Activated CD8-positive, alpha-beta T cell treated with anti-CD3 and anti-CD28 coated beads for 36 hours (primary cell): ENCODE data around the gene STXBP4. TPM values are rescaled to one million over a fixed set of nuclear protein-coding genes. Genes with fewer than 3 reads are reported as not detected.

ENCODE experiments used
- ATAC-seq: fragments of 200-7000 bp; cut with Tn5 transposase; one replicate; pipeline ENCODE4 v1.10.0; 2021; ENCODE audit warnings: mild to moderate bottlenecking, moderate library complexity
- CTCF ChIA-PET: fragments of 350-600 bp; sonication (Branson Sonifier 250); formaldehyde crosslinking; loops from one replicate; lab custom pipeline; 2021; ENCODE audit warnings: antibody characterized with exemption; lab: Charles Lee
- POLR2A ChIA-PET: fragments of 350-600 bp; sonication (Branson Sonifier 250); formaldehyde crosslinking; loops from one replicate; lab custom pipeline; 2021; ENCODE audit warnings: antibody characterized with exemption; lab: Charles Lee
- DNase-seq: peaks from one replicate; pipeline ENCODE4 v3.0.0-alpha.2; 2020
- H3K27ac Mint-ChIP-seq: one replicate; pipeline ENCODE4 v1.8.0; 2021; ENCODE audit warnings: mild to moderate bottlenecking, mixed read lengths
- H3K27me3 Mint-ChIP-seq: one replicate; pipeline ENCODE4 v1.8.0; 2021; ENCODE audit warnings: mixed read lengths
- H3K36me3 Mint-ChIP-seq: one replicate; pipeline ENCODE4 v1.8.0; 2021; ENCODE audit warnings: low read depth, mixed read lengths
- H3K4me1 Mint-ChIP-seq: one replicate; pipeline ENCODE4 v1.8.0; 2021; ENCODE audit warnings: low read depth, mixed read lengths
- H3K4me3 Mint-ChIP-seq: one replicate; pipeline ENCODE4 v1.8.0; 2021; ENCODE audit warnings: mild to moderate bottlenecking, moderate library complexity, mixed read lengths
- H3K9me3 Mint-ChIP-seq: one replicate; pipeline ENCODE4 v1.8.0; 2021; ENCODE audit warnings: mixed read lengths
- intact Hi-C: fragments of 100-400 bp; cut with micrococcal nuclease; formaldehyde crosslinking; loops from one replicate; pipeline ENCODE4 v1.10.0; 2022
- total RNA-seq, 2 experiments: library from RNA; stranded (reverse); gene quantifications; one replicate each; pipeline ENCODE4 v1.2.3, GENCODE V29; 2021
- TF ChIP-seq, protein P1 (sequence below): fragments of 200-600 bp; IDR thresholded peaks from one replicate; pipeline ENCODE4 v1.8.0; 2022; ENCODE audit warnings: antibody characterized with exemption, mild to moderate bottlenecking

The STXBP4 gene
- total RNA-seq, 2 experiments from 2014 or later, result 4.8 to 6.4 TPM

DNA sequence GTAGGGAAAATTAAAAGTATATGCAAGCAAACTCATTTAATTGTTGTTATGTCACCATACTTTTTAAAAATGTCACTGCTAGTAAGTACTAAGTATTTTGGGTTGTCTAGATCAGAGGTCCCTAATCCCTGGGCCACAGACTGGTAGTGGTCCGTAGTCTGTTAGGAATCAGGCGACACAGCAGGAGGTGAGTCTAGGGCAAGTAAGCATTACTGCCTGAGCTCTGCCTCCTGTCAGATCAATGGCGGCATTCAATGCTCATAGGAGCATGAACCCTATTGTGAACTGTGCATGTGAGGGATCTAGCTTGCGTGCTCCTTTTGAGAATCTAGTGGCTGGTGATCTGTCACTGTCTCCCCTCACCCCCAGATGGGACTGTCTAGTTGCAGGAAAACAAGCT, 21.6 kb downstream of the STXBP4 start:
- H3K27ac Mint-ChIP-seq, result no peak overlapping the region
- POLR2A ChIA-PET, result no interaction called here
- no peak for DNase-seq
- H3K4me1 Mint-ChIP-seq, result no peaks in the 10 kb centered on the region
- no peak overlapping the region for H3K4me3 Mint-ChIP-seq
- no peaks in the 10 kb centered on the region for H3K9me3 Mint-ChIP-seq
- H3K27me3 Mint-ChIP-seq, result no peaks in the 10 kb centered on the region
- intact Hi-C loops, result loop anchor here (5.0 to 10.0 kb wide), 2 partner anchors 357 to 525 kb away; partner anchors contain the start of gene SMIM36
- TF ChIP-seq, protein P1, sequence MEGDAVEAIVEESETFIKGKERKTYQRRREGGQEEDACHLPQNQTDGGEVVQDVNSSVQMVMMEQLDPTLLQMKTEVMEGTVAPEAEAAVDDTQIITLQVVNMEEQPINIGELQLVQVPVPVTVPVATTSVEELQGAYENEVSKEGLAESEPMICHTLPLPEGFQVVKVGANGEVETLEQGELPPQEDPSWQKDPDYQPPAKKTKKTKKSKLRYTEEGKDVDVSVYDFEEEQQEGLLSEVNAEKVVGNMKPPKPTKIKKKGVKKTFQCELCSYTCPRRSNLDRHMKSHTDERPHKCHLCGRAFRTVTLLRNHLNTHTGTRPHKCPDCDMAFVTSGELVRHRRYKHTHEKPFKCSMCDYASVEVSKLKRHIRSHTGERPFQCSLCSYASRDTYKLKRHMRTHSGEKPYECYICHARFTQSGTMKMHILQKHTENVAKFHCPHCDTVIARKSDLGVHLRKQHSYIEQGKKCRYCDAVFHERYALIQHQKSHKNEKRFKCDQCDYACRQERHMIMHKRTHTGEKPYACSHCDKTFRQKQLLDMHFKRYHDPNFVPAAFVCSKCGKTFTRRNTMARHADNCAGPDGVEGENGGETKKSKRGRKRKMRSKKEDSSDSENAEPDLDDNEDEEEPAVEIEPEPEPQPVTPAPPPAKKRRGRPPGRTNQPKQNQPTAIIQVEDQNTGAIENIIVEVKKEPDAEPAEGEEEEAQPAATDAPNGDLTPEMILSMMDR, result no peak
- no peak for ATAC-seq
- no peaks in the 10 kb centered on the region for H3K36me3 Mint-ChIP-seq
- CTCF ChIA-PET, result interaction anchor here (1.0 kb wide), 1 partner anchor 359 kb away, joined by 3 read pairs; no protein-coding TSS in a partner anchor

DNA sequence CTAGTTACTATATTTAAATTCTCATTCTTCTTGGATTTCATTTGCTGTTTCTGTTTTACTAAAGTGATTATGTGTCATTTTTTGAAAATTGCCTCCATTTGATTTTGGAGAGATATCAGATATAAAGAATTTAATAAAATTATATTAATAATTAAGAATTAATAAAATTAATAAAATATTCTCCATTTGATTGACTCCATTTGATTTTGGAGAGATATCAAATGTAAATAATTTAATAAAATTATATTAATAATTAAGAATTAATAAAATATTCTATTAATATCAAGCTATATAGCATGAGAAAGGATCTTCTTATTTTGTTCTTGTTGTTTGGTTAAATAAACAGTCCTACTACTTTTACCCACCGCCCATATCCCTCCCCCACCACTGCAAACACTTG, 23.0 kb downstream of the STXBP4 start:
- DNase-seq (no peak), ATAC-seq (no peak)
- intact Hi-C loops, result loop anchor here (5.0 to 10.0 kb wide), 2 partner anchors 356 to 523 kb away; partner anchors contain the start of gene SMIM36
- Mint-ChIP-seq H3K4me3 (no peak overlapping the region), H3K4me1 (no peaks in the 10 kb centered on the region), H3K27ac (no peak overlapping the region), H3K36me3 (no peaks in the 10 kb centered on the region), H3K27me3 (no peaks in the 10 kb centered on the region), H3K9me3 (no peaks in the 10 kb centered on the region)
- TF ChIP-seq, protein P1, result no peak
- ChIA-PET POLR2A (no interaction called here), CTCF (interaction anchor here (2.1 to 4.2 kb wide), 4 partner anchors 303 to 365 kb away, joined by 20 to 48 read pairs (median 34); no protein-coding TSS in a partner anchor)

DNA sequence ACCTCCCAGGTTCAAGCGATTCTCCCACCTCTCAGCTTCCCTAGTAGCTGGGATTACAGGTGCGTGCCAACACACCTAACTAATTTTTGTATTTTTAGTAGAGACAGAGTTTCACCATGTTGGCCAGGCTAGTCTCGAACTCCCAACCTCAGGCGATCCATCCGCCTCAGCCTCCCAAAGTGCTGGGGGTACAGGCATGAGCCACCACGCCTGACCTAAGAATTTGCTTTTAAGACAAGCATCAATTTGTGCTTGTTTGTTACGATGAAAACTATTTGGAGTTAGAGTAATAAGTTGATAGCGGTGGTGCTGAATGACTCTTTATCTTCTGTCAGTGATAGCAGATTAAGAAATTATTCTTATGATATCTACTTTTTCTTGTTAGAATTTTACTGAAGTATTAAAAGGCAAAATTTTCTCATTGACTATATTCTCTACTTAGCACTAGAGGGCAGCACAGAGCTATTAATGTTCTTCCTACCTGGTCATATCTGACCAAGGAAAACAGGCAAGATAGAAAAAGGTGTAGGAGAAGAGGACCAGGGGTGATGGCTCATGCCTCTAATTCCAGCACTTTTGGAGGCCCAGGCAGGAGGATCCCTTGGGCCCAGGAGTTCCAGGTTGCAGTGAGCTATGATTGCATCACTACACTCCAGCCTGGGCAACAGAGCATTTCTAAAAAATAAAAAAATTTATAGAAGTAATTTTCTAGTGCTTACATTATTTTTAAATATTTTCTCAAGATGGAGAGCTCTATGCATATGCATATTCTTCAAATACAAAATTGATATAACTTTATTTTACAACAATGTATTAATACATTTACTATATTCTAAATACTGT, 24.5 kb downstream of the STXBP4 start:
- Mint-ChIP-seq H3K9me3 (no peaks in the 10 kb centered on the region), H3K27me3 (no peaks in the 10 kb centered on the region), H3K27ac (no peak overlapping the region), H3K36me3 (peaks cover 3% of the 10 kb centered on the region), H3K4me1 (no peaks in the 10 kb centered on the region), H3K4me3 (no peak overlapping the region)
- ATAC-seq, result no peak
- DNase-seq, result no peak
- intact Hi-C loops, result loop anchor here (2.0 to 10.0 kb wide), 3 partner anchors 302 to 522 kb away; partner anchors contain the start of gene SMIM36
- CTCF ChIA-PET, result interaction anchor here (0.6 to 4.2 kb wide), 27 partner anchors 8 to 521 kb away, joined by 3 to 48 read pairs (median 5); no protein-coding TSS in a partner anchor
- TF ChIP-seq, protein P1, result peak; percentile 70
- POLR2A ChIA-PET, result interaction anchor here (0.6 kb wide), 1 partner anchor 60 kb away, joined by 3 read pairs; no protein-coding TSS in a partner anchor

DNA sequence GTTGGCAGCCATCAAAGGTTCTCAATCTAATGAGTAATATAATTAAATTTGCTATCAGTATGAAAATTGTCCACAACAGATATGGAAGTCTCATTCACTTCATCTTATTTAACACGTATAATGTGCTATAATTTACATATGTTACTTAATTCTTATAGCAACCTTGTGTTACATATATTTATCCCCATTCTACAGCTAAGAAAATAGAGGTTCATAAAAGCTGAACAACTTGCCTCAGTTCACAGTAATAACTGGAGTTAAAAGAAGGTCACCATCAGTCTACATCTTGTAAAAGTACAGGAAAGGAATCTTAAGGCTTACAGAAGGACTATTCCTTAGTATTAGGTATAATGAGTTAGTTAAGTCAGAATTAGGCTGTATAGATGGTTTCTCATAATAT, 27.9 kb downstream of the STXBP4 start:
- ATAC-seq, result no peak
- H3K4me3 Mint-ChIP-seq, result no peak overlapping the region
- CTCF ChIA-PET, result interaction anchor here (1.3 to 1.9 kb wide), 4 partner anchors 17 to 360 kb away, joined by 3 to 5 read pairs (median 4); no protein-coding TSS in a partner anchor
- no peaks in the 10 kb centered on the region for H3K9me3 Mint-ChIP-seq
- no peak for DNase-seq
- POLR2A ChIA-PET, result no interaction called here
- no peaks in the 10 kb centered on the region for H3K4me1 Mint-ChIP-seq
- intact Hi-C loops, result loop anchor here (10.0 kb wide), 1 partner anchor 518 kb away; the partner anchor contains the start of gene SMIM36
- TF ChIP-seq, protein P1, result no peak
- H3K27me3 Mint-ChIP-seq, result no peaks in the 10 kb centered on the region
- H3K27ac Mint-ChIP-seq, result no peak overlapping the region
- H3K36me3 Mint-ChIP-seq, result peaks cover 5% of the 10 kb centered on the region
